ENCODE results near the gene SPEF2. TPM values are rescaled to one million over a fixed set of nuclear protein-coding genes. Genes with fewer than 3 reads are reported as not detected.
A peak's percentile ranks its signal among the peaks of the same experiment; 100 is the strongest.

The SPEF2 gene, protein sequence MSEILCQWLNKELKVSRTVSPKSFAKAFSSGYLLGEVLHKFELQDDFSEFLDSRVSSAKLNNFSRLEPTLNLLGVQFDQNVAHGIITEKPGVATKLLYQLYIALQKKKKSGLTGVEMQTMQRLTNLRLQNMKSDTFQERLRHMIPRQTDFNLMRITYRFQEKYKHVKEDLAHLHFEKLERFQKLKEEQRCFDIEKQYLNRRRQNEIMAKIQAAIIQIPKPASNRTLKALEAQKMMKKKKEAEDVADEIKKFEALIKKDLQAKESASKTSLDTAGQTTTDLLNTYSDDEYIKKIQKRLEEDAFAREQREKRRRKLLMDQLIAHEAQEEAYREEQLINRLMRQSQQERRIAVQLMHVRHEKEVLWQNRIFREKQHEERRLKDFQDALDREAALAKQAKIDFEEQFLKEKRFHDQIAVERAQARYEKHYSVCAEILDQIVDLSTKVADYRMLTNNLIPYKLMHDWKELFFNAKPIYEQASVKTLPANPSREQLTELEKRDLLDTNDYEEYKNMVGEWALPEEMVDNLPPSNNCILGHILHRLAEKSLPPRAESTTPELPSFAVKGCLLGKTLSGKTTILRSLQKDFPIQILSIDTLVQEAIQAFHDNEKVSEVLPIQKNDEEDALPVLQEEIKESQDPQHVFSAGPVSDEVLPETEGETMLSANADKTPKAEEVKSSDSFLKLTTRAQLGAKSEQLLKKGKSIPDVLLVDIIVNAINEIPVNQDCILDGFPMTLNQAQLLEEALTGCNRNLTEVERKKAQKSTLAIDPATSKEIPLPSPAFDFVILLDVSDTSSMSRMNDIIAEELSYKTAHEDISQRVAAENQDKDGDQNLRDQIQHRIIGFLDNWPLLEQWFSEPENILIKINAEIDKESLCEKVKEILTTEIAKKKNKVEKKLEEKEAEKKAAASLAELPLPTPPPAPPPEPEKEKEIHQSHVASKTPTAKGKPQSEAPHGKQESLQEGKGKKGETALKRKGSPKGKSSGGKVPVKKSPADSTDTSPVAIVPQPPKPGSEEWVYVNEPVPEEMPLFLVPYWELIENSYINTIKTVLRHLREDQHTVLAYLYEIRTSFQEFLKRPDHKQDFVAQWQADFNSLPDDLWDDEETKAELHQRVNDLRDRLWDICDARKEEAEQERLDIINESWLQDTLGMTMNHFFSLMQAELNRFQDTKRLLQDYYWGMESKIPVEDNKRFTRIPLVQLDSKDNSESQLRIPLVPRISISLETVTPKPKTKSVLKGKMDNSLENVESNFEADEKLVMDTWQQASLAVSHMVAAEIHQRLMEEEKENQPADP (N-terminal part only)
- polyA plus RNA-seq (2014; cell fraction: cytosol; rRNA removed), result 0.35 and 1.4 TPM in 2 replicates
- 8.4 and 13.5 TPM in 2 replicates for polyA plus RNA-seq (2014; cell fraction: nucleus; rRNA removed)

DNA sequence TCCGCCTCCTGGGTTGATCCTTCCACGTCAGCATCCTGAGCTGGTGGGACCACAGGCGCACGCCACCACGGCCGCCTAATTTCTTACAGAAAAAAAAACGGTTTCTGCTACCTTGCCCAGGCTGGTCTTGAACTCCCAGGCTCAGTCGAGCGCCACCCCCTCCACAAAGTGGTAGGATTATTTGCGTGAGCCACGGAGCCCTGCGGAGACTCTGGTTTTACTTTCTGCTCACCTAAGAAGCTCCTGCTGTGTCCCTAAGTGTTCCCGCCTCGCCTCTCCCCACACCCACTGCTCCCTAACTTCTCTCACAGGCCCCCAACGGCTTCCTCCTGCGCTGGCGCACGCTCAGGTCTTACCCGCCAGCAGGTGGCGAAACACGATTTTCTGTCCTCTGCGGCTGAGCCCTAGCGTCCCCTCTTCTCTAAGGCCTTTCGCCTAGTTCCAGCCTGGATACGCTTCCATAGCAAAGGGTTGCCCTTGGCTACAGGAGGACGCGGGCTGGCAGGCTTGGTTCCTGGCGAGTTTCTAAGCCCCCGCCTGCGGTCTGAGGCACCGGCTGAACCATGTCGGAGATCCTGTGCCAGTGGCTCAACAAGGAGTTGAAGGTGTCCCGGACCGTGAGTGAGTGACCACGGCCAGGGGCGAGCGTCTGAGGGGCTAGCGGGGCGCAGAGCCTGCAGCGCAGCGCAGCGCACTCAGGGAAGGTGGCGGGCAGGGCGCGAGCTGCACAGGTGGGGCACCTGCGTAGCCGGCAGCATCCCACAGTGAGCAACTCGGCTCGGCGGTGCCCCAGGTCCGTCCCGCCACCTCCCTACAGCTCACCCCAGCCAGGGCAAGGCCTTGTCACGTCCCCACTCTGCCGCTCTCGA is at the start of gene SPEF2:
TSS of gene SPEF2 (plus strand) at position 429 of the 869 bp plus-strand sequence. CDS start at position 564, 135 bp downstream.
- DNase-seq (ENCODE audit: low spot score), result peak; percentile 82

DNA sequence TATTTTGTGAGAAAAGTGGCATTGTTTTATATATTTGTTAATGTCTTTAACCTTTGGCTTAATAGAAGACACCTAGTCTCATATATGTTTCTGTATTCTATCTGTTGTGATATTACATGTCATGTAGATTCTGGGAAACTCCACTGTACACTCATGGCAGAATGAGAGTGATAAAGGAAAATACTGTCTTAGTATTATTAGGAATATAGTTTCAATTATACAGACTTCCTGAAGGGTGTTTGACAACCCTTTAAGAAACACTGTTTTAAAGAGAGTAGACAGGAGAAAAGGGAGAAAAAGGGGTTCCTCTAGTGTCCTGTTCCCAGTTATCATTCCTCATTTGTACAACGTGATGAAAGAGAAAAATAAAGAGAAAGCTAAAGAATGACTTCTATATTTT is 42.1 kb upstream of the SPEF2 start:
- DNase-seq (ENCODE audit: low spot score), result no peak

DNA sequence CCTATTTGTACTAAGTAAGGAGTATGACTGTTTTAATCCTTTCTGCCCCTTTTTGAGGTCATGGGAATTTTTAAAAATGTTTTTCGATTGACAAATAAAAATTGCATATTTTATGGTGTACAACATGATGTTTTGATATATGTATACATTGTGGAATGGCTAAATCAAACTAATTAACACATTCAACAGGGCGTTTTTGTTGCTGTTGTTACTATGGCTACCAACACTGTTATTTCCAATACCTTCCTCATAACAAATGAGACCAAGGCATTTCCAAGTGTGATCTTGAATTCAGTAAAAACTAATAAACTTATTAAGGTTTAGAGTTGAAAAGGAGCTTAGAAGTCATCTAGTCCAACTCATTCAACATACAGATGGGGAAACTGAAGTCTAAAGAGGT is 30.2 kb upstream of the SPEF2 start:
- DNase-seq (ENCODE audit: low spot score), result no peak

- DNase-seq (ENCODE audit: low spot score), result no peak
Measured at GRCh38 chr5:35593338-35593737, 24.3 kb upstream of the SPEF2 start.

DNA sequence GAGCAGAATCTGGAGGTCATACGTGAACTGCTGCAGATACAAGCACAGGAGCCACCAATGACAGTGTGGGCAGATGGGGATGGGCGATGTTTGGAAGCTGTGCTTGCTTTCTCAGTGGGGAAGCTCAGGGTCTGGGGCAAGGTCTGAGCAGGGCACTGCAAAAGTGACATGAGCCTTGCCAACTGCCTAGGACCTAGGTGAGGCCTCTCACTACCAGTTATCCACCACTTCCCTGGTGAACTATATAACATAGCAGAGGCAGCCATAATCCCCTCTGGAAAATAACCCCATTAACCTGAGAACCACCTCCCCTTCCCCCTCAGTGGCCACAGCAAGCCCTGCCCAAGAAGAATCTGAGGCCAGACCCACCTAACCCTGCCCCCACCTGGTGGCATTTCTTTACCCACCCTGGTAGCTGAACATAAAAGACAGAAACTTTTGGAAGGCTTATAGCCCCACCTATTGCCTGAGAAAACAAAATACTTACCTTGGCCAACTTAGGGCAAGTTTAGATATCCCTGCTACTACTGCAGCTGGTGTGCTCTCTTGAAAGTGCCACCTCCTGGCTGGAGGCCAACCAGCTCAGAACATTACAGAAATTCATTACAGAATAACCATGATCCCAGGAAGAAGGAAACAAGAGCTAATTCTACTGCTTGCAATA is 18.8 kb upstream of the SPEF2 start:
- DNase-seq (ENCODE audit: low spot score), result peak; percentile 6

DNA sequence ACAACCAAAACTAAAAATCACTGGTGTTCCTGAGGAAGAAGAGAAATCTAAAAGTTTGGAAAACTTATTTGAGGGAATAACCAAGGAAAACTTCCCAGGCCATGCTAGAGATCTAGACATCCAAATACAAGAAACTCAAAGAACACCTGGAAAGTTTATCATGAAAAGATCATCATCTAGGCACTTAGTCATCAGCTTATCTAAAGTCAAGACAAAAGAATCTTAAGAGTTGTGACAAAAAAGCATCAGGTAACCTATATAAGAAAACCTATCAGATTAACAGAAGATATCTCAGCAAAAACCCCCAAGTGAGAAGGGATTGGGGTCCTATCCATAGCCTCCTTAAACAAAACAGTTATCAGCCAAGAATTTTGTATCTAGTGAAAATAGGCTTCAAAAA is 17.1 kb upstream of the SPEF2 start:
- DNase-seq (ENCODE audit: low spot score), result no peak

- DNase-seq (ENCODE audit: low spot score), result no peak
Measured at GRCh38 chr5:35608881-35609779, 8.5 kb upstream of the SPEF2 start.

DNA sequence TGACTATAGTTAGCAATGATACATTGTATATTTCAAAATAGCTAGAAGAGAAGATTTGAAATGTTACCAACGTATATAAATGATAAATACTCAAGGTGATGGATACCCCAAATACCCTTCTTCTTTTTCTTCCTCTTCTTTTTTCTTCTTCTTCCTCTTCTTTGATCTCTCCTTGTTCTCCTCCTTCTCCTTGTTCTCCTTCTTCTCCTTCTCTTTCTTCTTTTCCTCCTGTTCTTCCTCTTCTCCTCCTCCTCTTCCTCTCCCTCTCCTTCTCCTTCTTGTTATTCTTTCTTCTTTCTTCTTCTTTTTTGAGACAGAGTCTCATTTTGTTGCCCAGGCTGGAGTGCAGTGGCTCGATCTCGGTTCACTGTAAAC is 616 bp upstream of the SPEF2 start:
- no peak for DNase-seq (ENCODE audit: low spot score)

GRCh38 chr5:35618304-35618636 is 607 bp downstream of the SPEF2 start:
- no peak for DNase-seq (ENCODE audit: low spot score)

DNA sequence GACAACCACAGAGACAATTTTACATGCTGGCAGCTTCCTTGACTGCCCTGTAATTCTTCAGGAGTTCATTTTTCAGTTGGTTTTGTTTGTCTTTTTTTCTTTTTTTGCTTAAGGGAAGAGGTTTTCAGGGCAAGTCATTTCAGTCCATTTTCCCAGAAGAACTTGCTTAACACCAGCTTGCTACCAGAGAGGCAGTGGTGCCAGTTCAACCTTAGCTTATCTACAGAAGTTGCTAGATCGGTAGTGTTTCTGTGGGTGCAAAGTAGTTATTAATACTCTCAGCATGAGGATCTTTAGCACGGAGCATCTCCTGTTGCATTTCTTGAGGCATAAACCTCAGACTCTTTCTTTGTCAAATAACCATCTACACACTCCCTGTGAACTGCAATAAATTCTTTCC is 1.1 kb downstream of the SPEF2 start:
- no peak for DNase-seq (ENCODE audit: low spot score)

- no peak for DNase-seq (ENCODE audit: low spot score)
Measured at GRCh38 chr5:35622974-35623373, 5.3 kb downstream of the SPEF2 start.

DNA sequence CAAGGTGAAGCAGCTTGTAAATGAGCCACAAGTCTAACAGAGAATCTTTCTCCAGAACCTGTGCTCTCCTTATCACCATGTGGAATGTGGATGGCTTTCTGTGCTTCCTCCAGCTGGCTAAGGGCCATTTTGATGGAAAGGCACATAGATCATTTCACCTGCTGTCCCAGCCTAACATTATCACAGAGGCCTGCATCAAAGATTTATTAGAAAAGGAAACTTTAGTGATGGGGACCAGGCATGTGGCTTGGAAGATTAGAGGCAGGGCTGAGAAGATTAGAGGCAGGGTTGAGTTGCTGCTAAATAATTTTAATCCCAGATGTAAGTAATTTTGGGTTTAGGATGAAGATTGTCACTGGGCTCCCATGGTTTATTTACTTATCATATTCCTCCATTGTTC is 6.3 kb downstream of the SPEF2 start:
- no peak for DNase-seq (ENCODE audit: low spot score)

DNA sequence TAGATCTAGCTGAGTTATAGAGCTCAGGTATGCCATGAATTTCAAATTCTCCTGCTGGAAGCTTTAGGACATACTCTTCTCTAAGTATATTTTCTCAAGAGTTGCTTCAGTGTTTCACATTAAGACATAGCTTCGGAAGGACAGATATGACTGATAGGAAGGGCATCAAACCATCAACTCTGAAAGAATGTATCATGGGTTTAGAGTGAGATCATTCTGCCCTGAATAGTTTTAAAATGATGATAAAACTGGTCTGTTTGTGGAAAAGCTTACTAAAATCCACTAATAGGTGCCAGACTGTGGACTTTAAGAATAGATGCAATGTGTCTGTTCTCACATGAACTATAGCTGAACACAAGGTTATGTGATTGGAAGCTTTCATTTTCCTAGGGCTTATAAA is 8.4 kb downstream of the SPEF2 start:
- no peak for DNase-seq (ENCODE audit: low spot score)

DNA sequence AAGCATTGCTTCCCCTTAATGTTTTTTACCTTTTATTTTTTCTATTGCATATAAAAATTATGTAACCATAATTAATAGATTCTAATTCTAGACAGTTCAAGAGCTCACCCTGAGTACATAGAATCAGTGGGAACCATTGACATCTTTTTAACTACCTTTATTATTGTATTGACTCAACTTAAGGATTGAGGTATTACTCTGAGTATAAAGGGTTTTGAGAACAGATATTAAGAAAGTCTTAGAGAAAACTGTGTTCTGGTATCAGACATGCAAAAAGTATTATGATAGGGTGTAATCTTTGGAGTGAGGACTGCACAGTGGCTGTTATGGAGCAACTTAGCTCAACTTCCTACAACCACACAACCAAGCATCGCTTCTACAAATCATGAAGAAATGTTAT is 8.9 kb downstream of the SPEF2 start:
- DNase-seq (ENCODE audit: low spot score), result no peak

DNA sequence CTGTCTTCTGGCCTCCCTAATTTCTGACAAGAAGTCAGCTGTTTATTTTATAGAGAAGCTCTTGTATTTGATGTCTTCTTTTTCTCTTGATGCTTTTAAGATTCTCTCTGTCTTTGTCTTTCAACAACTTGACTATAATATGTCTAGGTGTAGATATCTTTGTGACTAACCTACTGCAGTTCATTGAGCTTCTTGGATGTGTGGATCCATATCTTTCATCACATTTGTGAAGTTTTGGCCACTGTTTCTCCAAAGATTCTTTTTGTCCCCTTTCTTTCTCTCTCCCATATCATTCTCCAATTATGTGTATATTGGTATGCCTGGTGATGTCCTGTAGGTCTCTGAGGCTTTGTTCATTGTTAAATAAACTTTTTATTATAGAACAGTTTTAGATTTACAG is 16.7 kb downstream of the SPEF2 start:
- no peak for DNase-seq (ENCODE audit: low spot score)

- DNase-seq (ENCODE audit: low spot score), result no peak
Measured at GRCh38 chr5:35640623-35641022, 23.0 kb downstream of the SPEF2 start.

DNA sequence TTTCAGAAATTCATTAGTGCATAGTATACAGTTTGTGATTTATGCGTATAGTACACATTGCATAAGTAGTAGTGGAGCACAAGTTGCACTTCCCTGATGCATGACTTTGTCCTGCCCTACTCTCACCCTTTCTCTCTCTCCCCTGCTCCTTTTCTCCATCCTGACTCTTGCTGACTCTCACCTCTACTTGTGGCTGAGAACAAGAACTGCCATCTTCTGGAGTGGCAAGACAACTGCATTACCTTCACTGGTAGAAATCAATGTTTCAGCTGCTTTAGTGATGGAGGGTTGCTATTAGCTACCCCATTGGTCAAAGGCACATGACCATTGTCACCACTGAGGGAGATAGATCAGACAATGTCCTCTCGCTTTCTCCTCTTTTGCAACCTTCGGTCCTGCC is 26.9 kb downstream of the SPEF2 start:
- DNase-seq (ENCODE audit: low spot score), result no peak

DNA sequence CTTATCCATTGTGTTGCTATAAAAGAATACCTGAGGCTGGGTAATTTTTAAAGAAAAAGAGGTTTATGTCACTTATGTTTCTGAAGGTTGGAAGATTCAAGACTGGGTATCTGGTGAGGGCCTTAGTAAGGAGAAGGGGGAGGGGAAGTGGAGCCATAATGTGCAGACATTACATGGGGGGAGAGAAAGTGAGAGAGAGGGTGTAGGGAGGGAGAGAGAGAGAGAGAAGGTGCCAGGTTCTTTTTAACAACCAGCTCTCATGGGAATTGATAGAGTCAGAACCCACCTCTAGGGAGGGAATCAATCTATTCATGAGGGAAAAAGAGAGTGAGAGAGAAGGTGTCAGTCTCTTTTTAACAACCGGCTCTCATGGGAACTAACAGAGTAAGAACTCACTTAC is 29.5 kb downstream of the SPEF2 start:
- DNase-seq (ENCODE audit: low spot score), result no peak

DNA sequence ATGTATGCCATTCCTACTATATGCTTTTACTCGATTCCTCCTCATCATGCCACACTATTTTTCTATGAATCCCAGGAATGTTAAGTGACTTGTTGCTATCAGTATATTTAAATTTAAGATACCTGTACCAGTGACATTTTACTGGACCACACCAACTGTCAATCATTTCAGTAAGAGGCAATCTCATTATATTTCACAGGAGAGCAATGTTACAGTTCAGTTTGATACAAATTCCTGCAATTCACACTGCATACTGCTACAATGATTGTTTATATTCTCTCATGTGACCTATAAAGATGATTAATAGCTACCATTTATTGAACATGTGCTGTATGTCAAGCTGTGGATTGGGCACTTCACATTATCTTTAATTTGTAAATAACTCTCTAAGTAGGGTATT is 30.0 kb downstream of the SPEF2 start:
- DNase-seq (ENCODE audit: low spot score), result no peak
